ENCODE measurements around the gene TMEM87A.

Gene TMEM87A

GRCh38 chr15:42166225-42166940, 106.8 kb downstream of the TMEM87A start:
- TF ChIP-seq USF1 (IDR thresholded peaks at IDR 0.05), result no peak
- no peak for TF ChIP-seq CEBPB (IDR thresholded peaks at IDR 0.05)
- TF ChIP-seq NFIC (IDR thresholded peaks at IDR 0.05), result no peak
- TF ChIP-seq ZBTB7A (IDR thresholded peaks at IDR 0.05; ENCODE audit: low read depth), result no peak
- no peak for TF ChIP-seq CREB1 (IDR thresholded peaks at IDR 0.05; ENCODE audit: low read depth)

DNA sequence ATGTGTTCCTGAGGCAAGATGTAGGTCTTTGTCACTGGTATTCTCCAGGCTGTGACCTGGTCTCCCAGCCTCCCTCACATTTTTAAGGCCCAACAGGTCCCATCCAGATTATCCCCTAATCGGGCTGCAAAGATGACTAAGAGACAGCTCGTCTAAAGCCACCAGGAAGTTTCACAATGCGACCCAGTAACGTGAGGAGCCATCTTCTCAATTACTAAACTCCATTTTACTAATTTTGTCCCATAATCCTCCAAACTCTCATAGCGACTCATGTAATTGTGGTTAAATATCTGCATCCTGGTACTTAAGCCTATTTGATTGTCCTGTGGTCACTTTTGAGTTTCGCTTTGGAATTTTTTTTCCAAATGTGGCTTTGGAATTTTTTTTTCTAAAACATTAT, 108.1 kb downstream of the TMEM87A start:
- TF ChIP-seq ZBTB7A (IDR thresholded peaks at IDR 0.05; ENCODE audit: low read depth) (no peak), TEAD4 (IDR thresholded peaks at IDR 0.05) (no peak), CEBPB (IDR thresholded peaks at IDR 0.05) (no peak), FOXM1 (IDR thresholded peaks at IDR 0.05; ENCODE audit: borderline replicate concordance, low read depth) (no peak), EP300 (IDR thresholded peaks at IDR 0.05; ENCODE audit: borderline replicate concordance) (no peak), REST (IDR thresholded peaks at IDR 0.05; ENCODE audit: low read depth) (no peak), TAF1 (IDR thresholded peaks at IDR 0.05; ENCODE audit: low read depth) (no peak), YY1 (IDR thresholded peaks at IDR 0.05; ENCODE audit: low read depth) (no peak), USF1 (IDR thresholded peaks at IDR 0.05) (no peak), NFIC (IDR thresholded peaks at IDR 0.05) (no peak), CREB1 (IDR thresholded peaks at IDR 0.05; ENCODE audit: low read depth) (no peak), EGR1 (IDR thresholded peaks at IDR 0.05) (no peak), RAD21 (IDR thresholded peaks at IDR 0.05; ENCODE audit: low read depth) (no peak), TCF12 (IDR thresholded peaks at IDR 0.05; ENCODE audit: low read depth) (no peak)
- TF ChIP-seq, protein P1, sequence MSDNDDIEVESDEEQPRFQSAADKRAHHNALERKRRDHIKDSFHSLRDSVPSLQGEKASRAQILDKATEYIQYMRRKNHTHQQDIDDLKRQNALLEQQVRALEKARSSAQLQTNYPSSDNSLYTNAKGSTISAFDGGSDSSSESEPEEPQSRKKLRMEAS (IDR thresholded peaks at IDR 0.05), result no peak

DNA sequence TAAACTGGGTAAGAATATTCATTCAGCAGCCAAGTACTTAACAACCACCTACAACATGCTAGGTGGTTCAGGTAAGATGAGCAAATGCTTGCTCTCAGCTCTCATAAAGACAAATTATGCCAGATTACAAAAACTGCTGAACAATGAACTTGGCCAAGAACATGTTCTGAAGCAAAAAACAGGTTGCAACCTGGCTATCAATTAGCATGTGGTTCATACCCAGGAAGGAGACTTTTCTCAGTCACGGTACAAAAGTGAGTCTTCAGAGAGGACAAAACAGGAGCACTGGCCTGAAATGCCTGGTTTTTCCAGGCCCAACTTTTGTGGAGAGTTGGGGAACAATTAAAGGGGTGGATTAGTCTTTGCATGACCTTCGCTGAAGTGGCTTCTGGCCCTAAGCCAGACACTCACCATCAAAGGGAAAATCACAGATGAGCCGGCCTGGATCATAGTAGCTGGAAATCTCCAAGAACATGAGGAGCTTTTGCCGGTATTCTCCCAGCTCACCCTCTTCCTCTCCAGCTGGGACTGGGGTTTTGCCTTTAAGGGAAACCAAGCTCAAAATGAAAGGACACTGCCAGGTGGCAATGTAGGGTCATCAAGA, 109.2 kb downstream of the TMEM87A start:
- TF ChIP-seq RAD21 (IDR thresholded peaks at IDR 0.05; ENCODE audit: low read depth) (no peak), ZBTB7A (IDR thresholded peaks at IDR 0.05; ENCODE audit: low read depth) (no peak), NFIC (IDR thresholded peaks at IDR 0.05) (no peak), CREB1 (IDR thresholded peaks at IDR 0.05; ENCODE audit: low read depth) (no peak), EP300 (IDR thresholded peaks at IDR 0.05; ENCODE audit: borderline replicate concordance) (no peak), TAF1 (IDR thresholded peaks at IDR 0.05; ENCODE audit: low read depth) (no peak), TCF12 (IDR thresholded peaks at IDR 0.05; ENCODE audit: low read depth) (no peak), CEBPB (IDR thresholded peaks at IDR 0.05) (no peak), FOXM1 (IDR thresholded peaks at IDR 0.05; ENCODE audit: borderline replicate concordance, low read depth) (no peak), TEAD4 (IDR thresholded peaks at IDR 0.05) (no peak), YY1 (IDR thresholded peaks at IDR 0.05; ENCODE audit: low read depth) (no peak), USF1 (IDR thresholded peaks at IDR 0.05) (no peak), EGR1 (IDR thresholded peaks at IDR 0.05) (no peak), REST (IDR thresholded peaks at IDR 0.05; ENCODE audit: low read depth) (no peak)
- TF ChIP-seq, protein P1 (IDR thresholded peaks at IDR 0.05), result no peak

- no peak for TF ChIP-seq EGR1 (IDR thresholded peaks at IDR 0.05)
- TF ChIP-seq TEAD4 (IDR thresholded peaks at IDR 0.05), result no peak
- no peak for TF ChIP-seq FOXM1 (IDR thresholded peaks at IDR 0.05; ENCODE audit: borderline replicate concordance, low read depth)
- TF ChIP-seq REST (IDR thresholded peaks at IDR 0.05; ENCODE audit: low read depth), result no peak
- TF ChIP-seq CREB1 (IDR thresholded peaks at IDR 0.05; ENCODE audit: low read depth), result no peak
- no peak for TF ChIP-seq USF1 (IDR thresholded peaks at IDR 0.05)
- TF ChIP-seq NFIC (IDR thresholded peaks at IDR 0.05), result no peak
- TF ChIP-seq EP300 (IDR thresholded peaks at IDR 0.05; ENCODE audit: borderline replicate concordance), result no peak
- TF ChIP-seq, protein P1 (IDR thresholded peaks at IDR 0.05), result no peak
- TF ChIP-seq ZBTB7A (IDR thresholded peaks at IDR 0.05; ENCODE audit: low read depth), result no peak
- TF ChIP-seq TCF12 (IDR thresholded peaks at IDR 0.05; ENCODE audit: low read depth), result no peak
- no peak for TF ChIP-seq TAF1 (IDR thresholded peaks at IDR 0.05; ENCODE audit: low read depth)
These were observed 109.9 kb downstream of the TMEM87A start for GRCh38 chr15:42163291-42163690.
